K562 (cell line): ENCODE data around the gene PSORS1C1. TPM values are rescaled to one million over a fixed set of nuclear protein-coding genes. Genes with fewer than 3 reads are reported as not detected.

Source experiments
- ATAC-seq: fragments of 200-7000 bp; cut with Tn5 transposase; 3 replicates; pipeline ENCODE4 v1.9.1; 2020; ENCODE audit warnings: moderate library complexity
- BruUV-seq: library from RNA; stranded (reverse); fragments of 400-500 nt; replicated peaks from 2 replicates; lab custom pipeline; 2021; lab: Mats Ljungman, UMichigan
- CTCF ChIA-PET: fragments of 300-600 bp; formaldehyde crosslinking; extraction: SDS; loops from one replicate; lab custom pipeline; 2021; ENCODE audit warnings: low intra/inter-chr PET ratio; lab: Yijun Ruan, JAX
- POLR2A ChIA-PET: fragments of 300-600, 350-650 bp; sonication (Branson Sonifier 250); formaldehyde crosslinking; extraction: SDS; loops from one replicate; lab custom pipeline; 2021; ENCODE audit warnings: antibody characterized with exemption, inconsistent platforms; lab: Yijun Ruan, JAX
- DNase-seq, 4 experiments: peaks; one replicate each; pipeline versions ENCODE4 v3.0.0 to v3.0.0-alpha.2; 2011 to 2018; ENCODE audit warnings: low spot score in 3 of 4, mixed read lengths in 3 of 4; ENCODE audit errors: extremely low read depth in 1 of 4
- FAIRE-seq: peaks from 2 replicates; lab custom pipeline; 2011; peaks lifted over from hg19 to GRCh38; lab: Jason Lieb, UNC
- H2AFZ ChIP-seq: 2 replicates; pipeline ENCODE4 v1.6.0; 2011; ENCODE audit warnings: low read depth, low read length, control low read depth, inconsistent platforms
- H3K27ac ChIP-seq: fragments of 200-600 bp; 3 replicates; pipeline ENCODE4 v1.8.0; 2011; ENCODE audit warnings: low read depth, mild to moderate bottlenecking, control low read depth, inconsistent platforms, low read length, moderate library complexity, mixed read lengths; ENCODE audit errors: extremely low read depth
- H3K27me3 ChIP-seq, 2 experiments: fragments of 300-600 bp in 1 of 2; 2 replicates in 1 of 2; 3 replicates in 1 of 2; pipeline versions ENCODE4 v1.6.0 to v1.8.0; 2011; ENCODE audit warnings: inconsistent platforms in 2 of 2, low read length in 2 of 2, mild to moderate bottlenecking in 1 of 2, mixed read lengths in 1 of 2, moderate library complexity in 1 of 2; ENCODE audit not compliant: control insufficient read depth in 2 of 2, insufficient read depth in 2 of 2
- H3K36me3 ChIP-seq: fragments of 300-600 bp; 3 replicates; pipeline ENCODE4 v1.8.0; 2011; ENCODE audit warnings: mild to moderate bottlenecking, low read length, inconsistent platforms; ENCODE audit not compliant: control insufficient read depth, insufficient read depth
- H3K4me1 ChIP-seq, 2 experiments: fragments of 200-600 bp in 1 of 2; replicated peaks in 1 of 2; 2 replicates in 1 of 2; 3 replicates in 1 of 2; pipeline versions ENCODE4 v1.5.1 to v1.8.0; 2011; ENCODE audit warnings: inconsistent platforms in 2 of 2, low read length in 2 of 2, mild to moderate bottlenecking in 1 of 2, mixed read lengths in 1 of 2, moderate library complexity in 1 of 2; ENCODE audit not compliant: control insufficient read depth in 2 of 2, insufficient read depth in 2 of 2
- H3K4me2 ChIP-seq: 2 replicates; pipeline ENCODE4 v1.6.1; 2011; ENCODE audit warnings: low read length, control low read depth, inconsistent platforms, mixed read lengths; ENCODE audit not compliant: insufficient read depth
- H3K4me3 ChIP-seq: fragments of 200-600 bp; sonication (generic), shearing (Covaris generic); 2 replicates; pipeline ENCODE4 v1.5.1; 2016; ENCODE audit warnings: control low read depth, inconsistent platforms
- H3K79me2 ChIP-seq: fragments of 200-600 bp; 3 replicates; pipeline ENCODE4 v1.8.0; 2011; ENCODE audit warnings: low read length, inconsistent platforms; ENCODE audit not compliant: control insufficient read depth, insufficient read depth
- H3K9ac ChIP-seq, 2 experiments: 2 replicates each; pipeline versions ENCODE4 v1.6.0 to v1.6.1; 2011; ENCODE audit warnings: low read depth in 2 of 2, low read length in 2 of 2, control low read depth in 1 of 2, inconsistent platforms in 1 of 2, mild to moderate bottlenecking in 1 of 2, mixed read lengths in 1 of 2; ENCODE audit not compliant: insufficient read depth in 1 of 2
- H3K9me1 ChIP-seq: one replicate; pipeline ENCODE4 v1.6.0; 2011; ENCODE audit warnings: inconsistent platforms, mild to moderate bottlenecking, low read length, moderate library complexity; ENCODE audit not compliant: control insufficient read depth, insufficient read depth
- H3K9me3 ChIP-seq: replicated peaks from 2 replicates; pipeline ENCODE4 v1.5.1; 2011; ENCODE audit warnings: low read depth, low read length, inconsistent platforms; ENCODE audit not compliant: control insufficient read depth, insufficient read depth
- H4K20me1 ChIP-seq: replicated peaks from 2 replicates; pipeline ENCODE4 v1.6.1; 2011; ENCODE audit warnings: low read length, inconsistent platforms, mixed read lengths; ENCODE audit not compliant: control insufficient read depth, insufficient read depth
- C11orf30 ChIP-seq: fragments of 450-650 bp; IDR thresholded peaks from 2 replicates; pipeline ENCODE4 v1.6.1; 2016; ENCODE audit warnings: low read depth, mild to moderate bottlenecking
- CGGBP1 ChIP-seq: fragments of 250-450 bp; sonication (Bioruptor Pico); IDR thresholded peaks from 2 replicates; pipeline ENCODE4 v1.9.0; 2021; ENCODE audit warnings: mild to moderate bottlenecking
- DPF2 ChIP-seq: fragments of 450-650 bp; IDR thresholded peaks from 2 replicates; pipeline ENCODE4 v1.6.1; 2016
- EP400 ChIP-seq: fragments of 450-650 bp; IDR thresholded peaks from 2 replicates; pipeline ENCODE4 v1.6.1; 2017; ENCODE audit warnings: antibody characterized with exemption, mild to moderate bottlenecking, moderate library complexity
- HOXB6 ChIP-seq: fragments of 250-450 bp; sonication (Bioruptor Pico); IDR thresholded peaks from 2 replicates; pipeline ENCODE4 v1.5.1; 2022; ENCODE audit warnings: mild to moderate bottlenecking, borderline replicate concordance
- LARP7 ChIP-seq: fragments of 450-650 bp; IDR thresholded peaks from 2 replicates; pipeline ENCODE4 v1.6.1; 2016
- MAFF ChIP-seq: IDR thresholded peaks from 2 replicates; pipeline ENCODE4 v1.6.1; 2012; ENCODE audit warnings: low read length, improper control_type of control experiment
- MAFG ChIP-seq: fragments of 450-650 bp; conservative IDR thresholded peaks from 2 replicates; pipeline ENCODE4 v1.6.1; 2016; ENCODE audit warnings: missing genetic modification characterization, missing compliant biosample characterization
- MAFK ChIP-seq: IDR thresholded peaks from 2 replicates; pipeline ENCODE4 v1.6.1; 2011; ENCODE audit warnings: low read length, improper control_type of control experiment
- MAZ ChIP-seq, 2 experiments: fragments of 450-650 bp in 1 of 2; sonication (generic) in 1 of 2; formaldehyde crosslinking; IDR thresholded peaks in 1 of 2; conservative IDR thresholded peaks in 1 of 2; 2 replicates each; pipeline versions ENCODE4 v1.4.0 to v1.5.0; 2020; ENCODE audit warnings: mild to moderate bottlenecking in 1 of 2, missing genetic modification reagents in 1 of 2
- MTA3 ChIP-seq: fragments of 450-650 bp; formaldehyde crosslinking; IDR thresholded peaks from 2 replicates; pipeline ENCODE4 v1.6.1; 2017; ENCODE audit warnings: mild to moderate bottlenecking, borderline replicate concordance
- NEUROD1 ChIP-seq: fragments of 150-350 bp; IDR thresholded peaks from 2 replicates; pipeline ENCODE4 v1.6.1; 2014; ENCODE audit warnings: borderline replicate concordance, low read length, low read depth; ENCODE audit not compliant: partially characterized antibody
- NFE2 ChIP-seq: IDR thresholded peaks from 2 replicates; pipeline ENCODE4 v1.6.1; 2014; ENCODE audit warnings: antibody characterized with exemption, low read depth
- NFE2L1 ChIP-seq: fragments of 450-650 bp; IDR thresholded peaks from 2 replicates; pipeline ENCODE4 v1.6.1; 2016; ENCODE audit warnings: missing genetic modification characterization, low read depth, mild to moderate bottlenecking, missing compliant biosample characterization, moderate library complexity, borderline replicate concordance
- NFXL1 ChIP-seq: fragments of 450-650 bp; formaldehyde crosslinking; IDR thresholded peaks from 2 replicates; pipeline ENCODE4 v1.4.0; 2021; ENCODE audit warnings: mild to moderate bottlenecking
- RBM25 ChIP-seq: fragments of 200-400 bp; formaldehyde crosslinking; IDR thresholded peaks from 2 replicates; pipeline ENCODE4 v1.6.1; 2018; ENCODE audit warnings: low read length, low read depth, moderate library complexity; ENCODE audit not compliant: severe bottlenecking
- SMARCA5 ChIP-seq: fragments of 450-650 bp; IDR thresholded peaks from 2 replicates; pipeline ENCODE4 v1.6.1; 2016
- ZNF316 ChIP-seq: fragments of 450-650 bp; IDR thresholded peaks from 2 replicates; pipeline ENCODE4 v1.6.1; 2016
- ZNF431 ChIP-seq: sonication (generic); formaldehyde crosslinking; IDR thresholded peaks from 2 replicates; pipeline ENCODE4 v1.8.0; 2022; ENCODE audit warnings: mild to moderate bottlenecking, missing genetic modification reagents
- WGBS: fragments of 100-300 bp; shearing (Covaris generic); methylation state at CpG from one replicate; pipeline ENCODE4 v1.1.6; 2016; ENCODE audit warnings: low coverage, mixed read lengths; ENCODE audit not compliant: insufficient coverage; ENCODE audit errors: missing lambda C conversion rate; 5-methylcytosine and 5-hydroxymethylcytosine counted together
- in situ Hi-C: fragments of 300-500 bp; cut with MboI; formaldehyde crosslinking; loops from 4 replicates; pipeline ENCODE4 v1.15.0; 2018; ENCODE audit warnings: inconsistent platforms, mixed read lengths
- intact Hi-C: fragments of 100-400 bp; cut with micrococcal nuclease; formaldehyde crosslinking; loops from 2 replicates; pipeline ENCODE4 v1.14.2; 2022
- polyA plus RNA-seq, 8 experiments: library from polyadenylated mRNA; depleted of rRNA in 4 of 8; stranded (reverse) in 5 of 8; unstranded in 3 of 8; fragments of >200 nt; fragmentation: Nextera tagmentation in 2 of 8; fragmentation: Illumina TruSeq in 1 of 8; extraction: Ambion mirVana in 2 of 8; extraction: Trizol in 1 of 8; gene quantifications; 2 replicates each; pipeline versions ENCODE4 v1.2.1 to v1.2.3, GENCODE V29; 2011 to 2014; ENCODE audit warnings: inconsistent platforms in 1 of 8, missing spikeins in 1 of 8
- total RNA-seq, 7 experiments: library from RNA; depleted of rRNA in 6 of 7; stranded (reverse); fragments of >200 nt in 6 of 7; fragmentation: Illumina TruSeq in 2 of 7; extraction: Trizol in 2 of 7; gene quantifications; 2 replicates each; pipeline versions ENCODE4 v1.2.1 to v1.2.3, GENCODE V29; 2011 to 2021; ENCODE audit warnings: low replicate concordance in 1 of 7

PSORS1C1 gene
- total and polyA plus RNA-seq, 9 of the 15 experiments (the other 6 are each of a cell fraction or from before 2014, with no cell fraction given): 0.11 TPM; not detected in 8

- TF ChIP-seq DPF2: no peak
- no peak for TF ChIP-seq MTA3
- no peak for TF ChIP-seq SMARCA5
- no peak for TF ChIP-seq NFXL1 (CRISPR knock-in tag)
- no peak for TF ChIP-seq LARP7
- no peak for TF ChIP-seq ZNF431 (CRISPR knock-in tag)
- no peak for TF ChIP-seq CGGBP1 (CRISPR knock-in tag)
- no peak for TF ChIP-seq HOXB6 (CRISPR knock-in tag)
Observed at GRCh38 chr6:31096656-31097055, 17.9 kb upstream of the PSORS1C1 start (continued).

- no peak overlapping the region for H3K4me2 ChIP-seq
- no peak for DNase-seq
- peak; percentile 48 for FAIRE-seq
- intact Hi-C loops: no loop called here
- H3K36me3 ChIP-seq: no peaks in the 10 kb centered on the region
- no peaks in the 10 kb centered on the region; a peak in 2 of 5 replicates for H3K4me1 ChIP-seq
- H4K20me1 ChIP-seq: no peaks in the 10 kb centered on the region
- 59% methylated on average over 4 of the region's 4 CpGs for WGBS
- H3K9ac ChIP-seq: no peak overlapping the region
- TF ChIP-seq MAFK (peak; percentile 82), ZNF316 (peak; percentile 96), NEUROD1 (no peak), NFE2 (peak; percentile 92), EP400 (0 out of 2 replicates have a peak, but pooled peaks have one; percentile 3), RBM25 (peak; percentile 8), NFE2L1 (peak; percentile 93), C11orf30 (peak; percentile 93), MAFF (peak; percentile 81), MAFG (tag) (peak; percentile 97), MAZ (CRISPR knock-in tag; conservative IDR thresholded peaks at IDR 0.05 in 1 of 2, IDR thresholded peaks at IDR 0.05 in 1 of 2) (no peak)
- CTCF ChIA-PET: no interaction called here
- no peaks in the 10 kb centered on the region for H3K9me1 ChIP-seq
- POLR2A ChIA-PET: interaction anchor here (0.9 kb wide), 1 partner anchor 191 kb away, joined by 3 read pairs; no protein-coding TSS in a partner anchor
- in situ Hi-C loops: no loop called here
- ATAC-seq: no peak
- no peak overlapping the region for H3K27ac ChIP-seq
- H3K9me3 ChIP-seq: no peaks in the 10 kb centered on the region
- H3K4me3 ChIP-seq: no peak overlapping the region
- no TSS peak for BruUV-seq
- no peaks in the 10 kb centered on the region for H3K79me2 ChIP-seq
- 0 out of 2 replicates have a peak overlapping the region, but pooled peaks have one; percentile 5 for H2AFZ ChIP-seq
- peaks cover 0 to 16% of the 10 kb centered on the region in 2 experiments; a peak in 1 of 5 replicates for H3K27me3 ChIP-seq
Observed at GRCh38 chr6:31098449-31098938, 16.1 kb upstream of the PSORS1C1 start.
